Skeletal muscle tissue (tissue), 4 donors: ENCODE results near the gene FGFR2. TPM values are rescaled to one million over a fixed set of nuclear protein-coding genes. Genes with fewer than 3 reads are reported as not detected.

Source experiments
- H3K27ac ChIP-seq: one replicate; pipeline ENCODE4 v1.7.0; 2013; ENCODE audit warnings: mild to moderate bottlenecking, low read depth, low read length, inconsistent platforms
- H3K27me3 ChIP-seq, 3 donors: one replicate each; pipeline ENCODE4 v1.7.0; 2013; ENCODE audit warnings: low read length in 3 of 3; ENCODE audit not compliant: control insufficient read depth in 3 of 3, insufficient read depth in 3 of 3
- H3K36me3 ChIP-seq, 3 donors: one replicate each; pipeline ENCODE4 v1.7.0; 2013; ENCODE audit warnings: low read length in 3 of 3; ENCODE audit not compliant: control insufficient read depth in 3 of 3, insufficient read depth in 3 of 3
- H3K4me1 ChIP-seq, 3 donors: one replicate each; pipeline ENCODE4 v1.7.0; 2013; ENCODE audit warnings: low read length in 3 of 3, mild to moderate bottlenecking in 3 of 3; ENCODE audit not compliant: control insufficient read depth in 3 of 3, insufficient read depth in 3 of 3
- H3K4me3 ChIP-seq, 3 donors: one replicate each; pipeline ENCODE4 v1.7.0; 2013; ENCODE audit warnings: low read length in 3 of 3
- H3K9ac ChIP-seq, 3 donors: one replicate each; pipeline ENCODE4 v1.7.0; 2013; ENCODE audit warnings: low read length in 3 of 3, mild to moderate bottlenecking in 3 of 3, moderate library complexity in 2 of 3, low read depth in 1 of 3
- H3K9me3 ChIP-seq, 3 donors: one replicate each; pipeline ENCODE4 v1.7.0; 2013; ENCODE audit warnings: low read length in 3 of 3; ENCODE audit not compliant: control insufficient read depth in 3 of 3
- total RNA-seq: library from RNA; depleted of rRNA; stranded (reverse); fragments of >200 nt; gene quantifications from one replicate; pipeline ENCODE4 v1.2.3, GENCODE V29; 2014
- donor health status: Osteomylitis.

FGFR2 gene
- total RNA-seq, 1 donor from 2014 or later = 11.5 TPM

DNA sequence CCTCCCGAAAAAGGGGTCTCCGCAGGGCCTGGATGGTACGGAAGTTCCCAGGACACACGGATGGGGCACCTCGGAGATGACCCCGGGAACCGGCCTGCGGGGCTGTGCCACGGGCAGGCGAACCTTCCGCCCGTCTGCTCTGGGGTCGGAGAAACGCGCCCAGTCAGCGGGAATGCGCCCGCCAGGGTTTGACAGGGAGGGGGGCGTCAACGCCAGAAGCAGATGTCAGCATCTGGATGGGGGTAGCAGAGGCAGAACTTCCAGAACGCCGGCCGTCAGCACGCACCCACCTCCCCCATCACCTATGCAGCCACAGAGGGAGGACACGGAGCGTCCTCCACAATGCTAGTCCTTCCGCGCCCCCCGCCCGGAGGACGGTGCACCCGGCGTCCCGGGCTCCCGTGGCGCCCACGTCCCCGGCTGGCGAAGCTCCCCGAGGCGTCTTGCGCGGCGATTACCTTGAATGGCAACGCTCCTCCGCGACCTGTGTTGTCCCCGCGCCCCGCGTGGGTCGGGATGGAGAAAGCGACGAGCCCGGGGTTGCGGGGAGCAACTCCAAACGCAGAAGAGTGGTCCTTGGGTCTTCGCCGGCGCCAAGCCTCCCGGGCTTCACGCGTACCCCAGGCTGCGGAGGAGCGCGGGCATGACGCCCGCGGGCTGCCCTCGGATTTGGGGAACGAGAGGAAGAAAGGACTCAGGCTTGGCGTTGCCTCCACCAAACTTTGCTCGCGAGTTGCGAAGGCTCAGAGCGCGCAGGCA lies 561 bp downstream of the FGFR2 start:
- Histone ChIP-seq H3K9me3 (no peaks in the 10 kb centered on the region), H3K4me3 (peak overlapping the region in 2 of 3 donors; percentile 6 to 32), H3K4me1 (peaks cover 3 to 5% (median 4%) of the 10 kb centered on the region in 3 donors), H3K9ac (no peak overlapping the region), H3K27me3 (peaks cover 52 to 74% (median 68%) of the 10 kb centered on the region in 3 donors), H3K36me3 (no peaks in the 10 kb centered on the region), H3K27ac (no peak overlapping the region)

DNA sequence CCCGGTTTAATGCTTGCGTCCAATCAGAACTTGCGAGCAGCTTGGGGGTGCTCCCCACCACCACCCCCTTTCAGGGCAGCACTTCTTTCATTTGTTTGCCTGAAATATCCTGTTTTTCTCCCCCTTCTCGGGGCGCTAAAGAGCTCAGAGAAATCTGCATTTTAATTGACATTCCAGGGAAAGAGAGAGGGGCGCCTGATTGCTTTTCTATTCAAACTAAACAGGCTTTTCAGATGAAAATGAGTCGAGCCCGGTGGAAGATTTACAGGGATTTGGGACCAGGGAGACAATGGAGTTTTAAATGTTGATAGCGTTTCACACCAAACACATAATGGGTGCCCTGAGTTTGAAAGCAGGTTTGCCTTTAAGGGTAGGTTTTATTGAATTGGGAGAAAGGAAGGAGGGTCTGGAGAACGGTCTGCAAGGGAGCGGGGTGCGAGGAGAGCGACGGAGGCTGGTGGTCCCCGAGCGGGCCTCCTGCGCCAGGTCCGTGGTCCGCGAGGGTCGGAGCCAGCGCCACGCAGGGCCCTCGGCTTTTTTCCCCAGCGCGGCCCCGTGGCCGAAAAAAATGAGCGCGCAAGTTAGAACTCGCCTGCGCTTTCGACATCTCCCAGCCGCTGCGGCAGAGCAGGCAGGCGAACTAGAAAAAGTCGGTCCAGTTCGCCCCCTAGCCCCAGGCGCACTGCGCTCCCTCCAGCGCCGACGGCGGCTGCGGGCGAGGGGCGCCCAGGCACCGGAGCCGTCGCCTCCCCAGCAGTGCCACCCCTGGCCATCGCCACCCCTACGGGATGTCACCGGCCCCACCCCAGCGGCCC lies 1.3 kb downstream of the FGFR2 start:
- H3K4me1 ChIP-seq = peaks cover 3 to 5% (median 4%) of the 10 kb centered on the region in 3 donors
- H3K9me3 ChIP-seq = no peaks in the 10 kb centered on the region
- no peak overlapping the region for H3K27ac ChIP-seq
- peaks cover 52 to 81% (median 66%) of the 10 kb centered on the region in 3 donors for H3K27me3 ChIP-seq
- H3K4me3 ChIP-seq = no peak overlapping the region
- H3K9ac ChIP-seq = no peak overlapping the region
- no peaks in the 10 kb centered on the region for H3K36me3 ChIP-seq

GRCh38 chr10:121595806-121596688 lies 2.2 kb downstream of the FGFR2 start:
- peaks cover 52 to 80% (median 58%) of the 10 kb centered on the region in 3 donors for H3K27me3 ChIP-seq
- no peaks in the 10 kb centered on the region for H3K36me3 ChIP-seq
- H3K27ac ChIP-seq = no peak overlapping the region
- peaks cover 3 to 5% (median 4%) of the 10 kb centered on the region in 3 donors for H3K4me1 ChIP-seq
- no peaks in the 10 kb centered on the region for H3K9me3 ChIP-seq
- no peak overlapping the region for H3K9ac ChIP-seq
- H3K4me3 ChIP-seq = no peak overlapping the region

DNA sequence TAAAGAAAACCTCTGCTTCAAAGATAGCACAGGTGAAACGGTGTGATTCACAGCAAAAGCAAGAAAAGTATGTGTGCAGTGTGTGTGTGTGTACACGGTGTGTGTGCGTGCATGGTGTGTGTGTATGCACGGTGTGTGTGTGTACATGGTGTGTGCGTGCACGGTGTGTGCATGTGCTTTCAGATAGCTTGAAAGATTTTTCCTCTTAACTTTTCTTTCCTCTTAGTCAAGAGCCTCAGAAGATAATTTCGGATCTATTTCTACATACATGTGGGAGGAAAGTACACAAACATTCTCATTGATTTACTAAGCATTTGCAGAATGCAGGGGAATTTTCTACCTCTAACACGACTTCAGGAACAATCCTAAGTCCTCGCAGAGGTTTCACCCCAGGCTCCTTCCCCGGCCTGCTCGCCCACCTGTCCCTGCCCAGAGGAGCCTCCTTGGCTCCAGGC lies 2.9 kb downstream of the FGFR2 start:
- H3K27ac ChIP-seq = no peak overlapping the region
- no peak overlapping the region for H3K4me3 ChIP-seq
- no peaks in the 10 kb centered on the region for H3K36me3 ChIP-seq
- H3K4me1 ChIP-seq = peaks cover 3 to 5% (median 4%) of the 10 kb centered on the region in 3 donors
- peaks cover 52 to 76% (median 53%) of the 10 kb centered on the region in 3 donors for H3K27me3 ChIP-seq
- H3K9me3 ChIP-seq = no peaks in the 10 kb centered on the region
- H3K9ac ChIP-seq = no peak overlapping the region

DNA sequence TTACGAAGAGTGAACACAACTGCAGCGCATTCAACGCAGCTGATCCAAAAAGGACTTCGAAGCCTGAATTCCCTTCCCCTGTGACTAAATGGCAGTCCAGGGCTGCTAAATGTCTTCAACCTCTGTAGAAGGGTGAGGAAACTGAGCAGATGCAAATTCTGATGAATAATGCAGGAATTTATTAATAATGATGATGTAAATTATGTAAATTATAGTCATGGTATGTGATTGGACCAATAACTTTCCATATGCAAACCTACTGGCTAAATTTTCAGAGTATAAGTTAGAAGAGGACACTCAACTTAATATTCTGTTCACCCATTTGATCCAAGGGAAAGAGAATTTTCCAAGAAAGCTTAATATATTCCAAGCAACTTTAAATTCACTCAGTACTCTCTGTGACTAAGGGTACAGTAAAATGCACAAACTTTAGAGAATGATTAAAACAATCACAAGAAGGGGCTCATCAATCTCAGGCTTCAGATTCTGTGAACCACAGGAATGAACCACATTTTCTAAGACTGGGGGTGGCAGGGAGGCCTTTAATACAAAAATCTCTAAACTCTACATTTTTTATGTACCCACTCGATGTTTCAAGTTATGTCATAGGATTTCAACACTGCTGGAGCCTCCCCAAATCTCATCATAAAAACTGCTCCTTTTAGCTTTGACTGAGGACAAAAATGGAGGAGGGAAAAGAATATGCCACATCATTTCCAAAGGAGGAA lies 3.5 kb downstream of the FGFR2 start:
- no peaks in the 10 kb centered on the region for H3K9me3 ChIP-seq
- peaks cover 49 to 72% (median 50%) of the 10 kb centered on the region in 3 donors for H3K27me3 ChIP-seq
- H3K9ac ChIP-seq = no peak overlapping the region
- no peak overlapping the region for H3K27ac ChIP-seq
- H3K4me1 ChIP-seq = peaks cover 3 to 5% (median 4%) of the 10 kb centered on the region in 3 donors
- H3K4me3 ChIP-seq = no peak overlapping the region
- H3K36me3 ChIP-seq = no peaks in the 10 kb centered on the region

GRCh38 chr10:121594076-121594475 lies 4.2 kb downstream of the FGFR2 start:
- Histone ChIP-seq H3K9me3 (no peaks in the 10 kb centered on the region), H3K9ac (no peak overlapping the region), H3K27ac (no peak overlapping the region), H3K4me1 (peaks cover 3 to 5% (median 4%) of the 10 kb centered on the region in 3 donors), H3K27me3 (peaks cover 42 to 65% (median 47%) of the 10 kb centered on the region in 3 donors), H3K4me3 (no peak overlapping the region), H3K36me3 (no peaks in the 10 kb centered on the region)

DNA sequence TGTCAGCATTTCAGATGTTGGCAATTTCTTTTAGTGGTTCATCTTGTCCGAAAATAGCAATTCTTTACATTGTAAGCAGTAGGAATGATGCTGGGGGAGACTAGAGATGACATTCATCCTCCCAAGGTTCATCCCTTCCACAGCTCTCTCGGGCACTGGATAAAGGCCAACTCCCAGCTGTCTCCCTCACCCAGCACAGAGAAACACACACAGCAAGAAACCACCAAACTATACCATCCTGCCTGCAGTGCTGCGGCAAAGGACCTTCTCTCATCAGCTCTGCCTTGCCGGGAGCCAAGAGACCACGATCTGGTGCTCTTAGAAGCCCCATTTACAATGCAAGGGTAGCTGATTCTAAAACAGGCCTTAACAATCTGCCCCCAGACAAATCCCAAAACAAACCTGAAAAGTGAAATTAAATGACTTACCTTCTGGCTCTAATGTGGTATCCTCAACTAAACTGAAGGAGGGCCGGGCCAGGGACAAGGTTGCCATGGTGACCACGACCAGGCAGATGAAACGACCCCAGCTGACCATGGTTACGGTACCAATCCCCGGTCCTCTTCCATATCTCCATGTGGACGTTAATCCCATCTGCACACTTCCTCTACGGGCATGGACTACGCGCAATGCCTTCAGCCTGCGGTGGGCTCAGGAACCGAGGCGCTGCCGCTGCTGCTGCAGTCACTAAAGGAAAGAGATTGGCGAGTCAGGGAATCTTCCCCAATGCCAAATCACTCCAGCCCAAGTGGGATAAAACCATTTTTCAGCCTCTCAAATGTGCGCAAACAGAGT lies 4.8 kb downstream of the FGFR2 start:
- peaks cover 3 to 5% (median 4%) of the 10 kb centered on the region in 3 donors for H3K4me1 ChIP-seq
- no peak overlapping the region for H3K9ac ChIP-seq
- no peak overlapping the region for H3K27ac ChIP-seq
- no peaks in the 10 kb centered on the region for H3K9me3 ChIP-seq
- H3K27me3 ChIP-seq = peaks cover 38 to 60% (median 44%) of the 10 kb centered on the region in 3 donors
- no peaks in the 10 kb centered on the region for H3K36me3 ChIP-seq
- H3K4me3 ChIP-seq = no peak overlapping the region

GRCh38 chr10:121592155-121592890 lies 5.9 kb downstream of the FGFR2 start:
- no peaks in the 10 kb centered on the region for H3K9me3 ChIP-seq
- H3K27me3 ChIP-seq = peaks cover 30 to 53% (median 36%) of the 10 kb centered on the region in 3 donors
- no peak overlapping the region for H3K9ac ChIP-seq
- no peaks in the 10 kb centered on the region for H3K4me1 ChIP-seq
- H3K36me3 ChIP-seq = no peaks in the 10 kb centered on the region
- H3K4me3 ChIP-seq = no peak overlapping the region
- H3K27ac ChIP-seq = no peak overlapping the region
